Activated CD8-positive, alpha-beta T cell treated with anti-CD3 and anti-CD28 coated beads, Interleukin-2, amount 10 ng/mL, durations not matched to agents 7 days and 5 days (primary cell): ENCODE results near the gene TJP3. TPM values are rescaled to one million over a fixed set of nuclear protein-coding genes. Genes with fewer than 3 reads are reported as not detected.

Source experiments
- ATAC-seq: fragments of 150-1000 bp; cut with Tn5 transposase; one replicate; pipeline ENCODE4 v1.10.0; 2021; ENCODE audit warnings: moderate library complexity
- CTCF ChIA-PET: fragments of 350-600 bp; sonication (Branson Sonifier 250); formaldehyde crosslinking; loops from one replicate; lab custom pipeline; 2021; ENCODE audit warnings: antibody characterized with exemption; lab: Charles Lee
- POLR2A ChIA-PET: fragments of 350-600 bp; sonication (Branson Sonifier 250); formaldehyde crosslinking; loops from one replicate; lab custom pipeline; 2021; ENCODE audit warnings: antibody characterized with exemption; lab: Charles Lee
- DNase-seq: peaks from one replicate; pipeline ENCODE4 v3.0.0-alpha.2; 2020
- H3K27ac Mint-ChIP-seq: one replicate; pipeline ENCODE4 v1.8.0; 2021; ENCODE audit warnings: mild to moderate bottlenecking, mixed read lengths
- H3K27me3 Mint-ChIP-seq: one replicate; pipeline ENCODE4 v1.8.0; 2021; ENCODE audit warnings: low read depth, mixed read lengths
- H3K36me3 Mint-ChIP-seq: one replicate; pipeline ENCODE4 v1.8.0; 2021; ENCODE audit warnings: low read depth, mixed read lengths
- H3K4me1 Mint-ChIP-seq: one replicate; pipeline ENCODE4 v1.8.0; 2021; ENCODE audit warnings: low read depth, mixed read lengths
- H3K4me3 Mint-ChIP-seq: one replicate; pipeline ENCODE4 v1.8.0; 2021; ENCODE audit warnings: mild to moderate bottlenecking, mixed read lengths
- H3K9me3 Mint-ChIP-seq: one replicate; pipeline ENCODE4 v1.8.0; 2022; ENCODE audit warnings: mixed read lengths; ENCODE audit not compliant: insufficient read depth
- total RNA-seq, 2 experiments: library from RNA; stranded (reverse); gene quantifications; one replicate each; pipeline ENCODE4 v1.2.3, GENCODE V29; 2021

The TJP3 gene
- total RNA-seq, 2 experiments from 2014 or later, result 1.3 TPM

GRCh38 chr19:3723883-3724282 is 15.7 kb downstream of the TJP3 start:
- Mint-ChIP-seq H3K9me3 (no peaks in the 10 kb centered on the region), H3K27ac (no peak overlapping the region), H3K27me3 (peaks cover 19% of the 10 kb centered on the region), H3K36me3 (no peaks in the 10 kb centered on the region), H3K4me1 (peaks cover 16% of the 10 kb centered on the region), H3K4me3 (no peak overlapping the region)
- ChIA-PET POLR2A (interaction anchor here (0.5 kb wide), 1 partner anchor 14 kb away, joined by 3 read pairs; no protein-coding TSS in a partner anchor), CTCF (interaction anchor here (0.6 to 1.6 kb wide), 2 partner anchors 17 to 21 kb away, joined by 3 read pairs; no protein-coding TSS in a partner anchor)
- DNase-seq, result no peak
- ATAC-seq, result no peak

GRCh38 chr19:3725121-3725520 is 16.9 kb downstream of the TJP3 start:
- H3K9me3 Mint-ChIP-seq, result no peaks in the 10 kb centered on the region
- H3K27me3 Mint-ChIP-seq, result peaks cover 19% of the 10 kb centered on the region
- H3K4me3 Mint-ChIP-seq, result no peak overlapping the region
- POLR2A ChIA-PET, result no interaction called here
- no peaks in the 10 kb centered on the region for H3K36me3 Mint-ChIP-seq
- H3K27ac Mint-ChIP-seq, result no peak overlapping the region
- ATAC-seq (no peak), DNase-seq (no peak)
- CTCF ChIA-PET, result interaction anchor here (1.6 kb wide), 1 partner anchor 19 kb away, joined by 3 read pairs; no protein-coding TSS in a partner anchor
- peaks cover 16% of the 10 kb centered on the region for H3K4me1 Mint-ChIP-seq

DNA sequence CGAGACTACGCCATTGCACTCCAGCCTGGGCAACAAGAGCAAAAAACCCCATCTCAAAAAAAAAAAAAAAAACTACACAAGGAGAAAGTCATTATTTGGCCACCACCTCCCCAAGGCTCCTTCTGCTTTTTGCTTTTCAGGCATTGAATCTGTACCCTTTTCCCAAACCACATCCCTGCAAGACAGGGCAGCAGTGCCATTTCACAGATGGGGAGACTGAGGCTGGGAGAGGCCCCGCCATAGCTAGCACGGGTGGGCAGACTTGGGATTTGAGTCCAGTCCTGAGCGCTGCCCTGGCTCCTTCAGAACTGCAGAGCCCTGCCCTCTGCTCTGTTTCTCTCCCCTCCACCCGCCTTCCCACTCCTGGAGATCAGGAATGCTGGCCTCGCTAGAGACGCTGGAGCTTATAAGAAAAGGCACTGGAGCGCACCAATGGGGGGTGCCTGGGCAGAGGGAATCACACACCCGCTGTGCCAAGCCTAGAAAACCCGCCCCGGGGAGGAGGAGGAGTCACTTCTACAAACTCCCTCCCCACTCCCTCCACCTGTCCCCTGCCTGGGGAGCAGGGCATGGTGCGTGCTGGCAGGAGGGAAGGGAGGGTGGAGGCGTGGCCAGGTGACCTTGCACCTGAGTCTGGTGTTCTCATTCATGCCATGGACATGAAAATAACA is 17.6 kb downstream of the TJP3 start:
- no peaks in the 10 kb centered on the region for H3K36me3 Mint-ChIP-seq
- no peak for ATAC-seq
- peaks cover 19% of the 10 kb centered on the region for H3K27me3 Mint-ChIP-seq
- no peak overlapping the region for H3K4me3 Mint-ChIP-seq
- H3K27ac Mint-ChIP-seq, result no peak overlapping the region
- H3K9me3 Mint-ChIP-seq, result no peaks in the 10 kb centered on the region
- no peak for DNase-seq
- POLR2A ChIA-PET, result no interaction called here
- H3K4me1 Mint-ChIP-seq, result peaks cover 16% of the 10 kb centered on the region
- CTCF ChIA-PET, result no interaction called here

DNA sequence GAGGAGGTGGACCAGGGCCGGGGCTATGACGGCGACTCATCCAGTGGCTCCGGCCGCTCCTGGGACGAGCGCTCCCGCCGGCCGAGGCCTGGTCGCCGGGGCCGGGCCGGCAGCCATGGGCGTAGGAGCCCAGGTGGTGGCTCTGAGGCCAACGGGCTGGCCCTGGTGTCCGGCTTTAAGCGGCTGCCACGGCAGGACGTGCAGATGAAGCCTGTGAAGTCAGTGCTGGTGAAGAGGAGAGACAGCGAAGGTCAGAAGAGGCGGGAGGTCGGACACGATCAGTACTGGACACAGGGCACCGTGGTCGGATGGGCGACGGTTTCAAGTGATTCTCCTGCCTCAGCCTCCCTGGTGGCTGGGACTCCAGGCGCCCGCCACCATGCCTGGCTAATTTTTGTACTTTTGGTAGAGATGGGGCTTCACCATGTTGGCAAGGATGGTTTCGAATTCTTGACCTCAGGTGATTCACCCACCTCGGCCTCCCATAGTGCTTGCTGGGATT is 22.3 kb downstream of the TJP3 start:
- ChIA-PET CTCF (interaction anchor here (1.0 kb wide), 1 partner anchor 10 kb away, joined by 3 read pairs; no protein-coding TSS in a partner anchor), POLR2A (no interaction called here)
- no peak overlapping the region for H3K27ac Mint-ChIP-seq
- H3K4me3 Mint-ChIP-seq, result no peak overlapping the region
- DNase-seq, result no peak
- H3K9me3 Mint-ChIP-seq, result no peaks in the 10 kb centered on the region
- no peaks in the 10 kb centered on the region for H3K4me1 Mint-ChIP-seq
- H3K36me3 Mint-ChIP-seq, result no peaks in the 10 kb centered on the region
- H3K27me3 Mint-ChIP-seq, result no peaks in the 10 kb centered on the region
- ATAC-seq, result no peak

DNA sequence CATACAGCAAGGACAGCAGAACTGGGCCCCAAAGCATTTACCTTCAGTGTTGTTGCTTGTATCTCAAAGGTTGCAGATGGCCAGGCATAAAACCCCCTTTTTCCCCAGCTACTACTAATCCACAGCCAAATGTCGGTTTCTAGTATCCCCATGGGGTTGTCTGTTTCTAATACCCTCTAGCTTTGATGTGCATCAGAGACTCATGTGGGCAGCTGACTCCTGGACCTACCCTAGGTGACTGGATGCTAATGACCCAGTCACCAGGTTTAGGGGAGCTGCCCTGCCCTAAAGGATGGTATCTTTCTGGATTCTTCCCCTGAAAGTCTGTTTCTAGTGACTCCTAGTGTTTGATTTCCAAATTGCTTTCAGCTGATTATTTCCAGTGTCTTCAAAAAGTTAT is 23.9 kb downstream of the TJP3 start:
- CTCF ChIA-PET, result no interaction called here
- ATAC-seq (no peak), DNase-seq (no peak)
- H3K27ac Mint-ChIP-seq, result no peak overlapping the region
- peaks cover under 1% of the 10 kb centered on the region for H3K27me3 Mint-ChIP-seq
- no peaks in the 10 kb centered on the region for H3K4me1 Mint-ChIP-seq
- no peaks in the 10 kb centered on the region for H3K9me3 Mint-ChIP-seq
- no peak overlapping the region for H3K4me3 Mint-ChIP-seq
- POLR2A ChIA-PET, result no interaction called here
- H3K36me3 Mint-ChIP-seq, result no peaks in the 10 kb centered on the region

DNA sequence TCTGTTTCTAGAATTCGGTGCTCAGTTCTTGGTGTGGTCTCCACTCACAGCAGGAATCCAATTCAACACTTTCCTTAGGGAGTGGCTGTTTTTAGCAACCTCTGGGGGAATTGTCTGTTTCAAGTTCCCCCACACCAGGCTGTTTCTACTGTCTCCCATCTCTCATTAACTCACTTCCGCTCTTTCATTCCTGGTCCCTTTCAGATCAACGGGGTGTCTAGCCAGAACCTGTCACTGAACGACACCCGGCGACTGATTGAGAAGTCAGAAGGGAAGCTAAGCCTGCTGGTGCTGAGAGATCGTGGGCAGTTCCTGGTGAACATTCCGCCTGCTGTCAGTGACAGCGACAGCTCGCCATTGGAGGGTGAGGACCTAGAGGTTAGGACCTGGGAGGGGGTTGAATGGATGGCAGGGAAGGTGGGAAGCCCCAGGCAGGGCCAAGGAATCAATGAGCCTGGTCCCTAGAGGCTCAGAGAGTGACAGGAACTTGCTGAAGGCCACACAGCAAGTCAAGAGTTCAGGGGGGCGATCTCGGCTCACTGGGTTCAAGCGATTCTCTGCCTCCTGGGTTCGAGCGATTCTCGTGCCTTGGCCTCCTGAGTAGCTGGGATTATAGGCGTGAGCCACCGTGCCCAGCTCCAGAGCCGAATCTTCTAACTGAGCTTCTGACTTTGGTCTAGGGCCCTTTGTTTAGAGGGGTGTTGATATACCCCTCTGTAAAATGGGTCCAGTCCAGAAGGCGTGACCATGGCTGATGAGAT is 25.5 kb downstream of the TJP3 start:
- Mint-ChIP-seq H3K4me3 (no peak overlapping the region), H3K9me3 (no peaks in the 10 kb centered on the region), H3K36me3 (no peaks in the 10 kb centered on the region), H3K27ac (no peak overlapping the region), H3K4me1 (peaks cover 6% of the 10 kb centered on the region), H3K27me3 (peaks cover 3% of the 10 kb centered on the region)
- ATAC-seq (no peak), DNase-seq (no peak)
- CTCF ChIA-PET, result interaction anchor here (1.2 kb wide), 1 partner anchor 22 kb away, joined by 4 read pairs; no protein-coding TSS in a partner anchor
- POLR2A ChIA-PET, result no interaction called here

- Mint-ChIP-seq H3K9me3 (no peaks in the 10 kb centered on the region), H3K27me3 (peaks cover 3% of the 10 kb centered on the region), H3K4me1 (peaks cover 11% of the 10 kb centered on the region), H3K36me3 (no peaks in the 10 kb centered on the region), H3K27ac (no peak overlapping the region), H3K4me3 (no peak overlapping the region)
- ATAC-seq (no peak), DNase-seq (no peak)
- CTCF ChIA-PET, result interaction anchor here (1.2 kb wide), 1 partner anchor 22 kb away, joined by 4 read pairs; no protein-coding TSS in a partner anchor
- POLR2A ChIA-PET, result no interaction called here
Measured at GRCh38 chr19:3734310-3734600, 26.1 kb downstream of the TJP3 start.

DNA sequence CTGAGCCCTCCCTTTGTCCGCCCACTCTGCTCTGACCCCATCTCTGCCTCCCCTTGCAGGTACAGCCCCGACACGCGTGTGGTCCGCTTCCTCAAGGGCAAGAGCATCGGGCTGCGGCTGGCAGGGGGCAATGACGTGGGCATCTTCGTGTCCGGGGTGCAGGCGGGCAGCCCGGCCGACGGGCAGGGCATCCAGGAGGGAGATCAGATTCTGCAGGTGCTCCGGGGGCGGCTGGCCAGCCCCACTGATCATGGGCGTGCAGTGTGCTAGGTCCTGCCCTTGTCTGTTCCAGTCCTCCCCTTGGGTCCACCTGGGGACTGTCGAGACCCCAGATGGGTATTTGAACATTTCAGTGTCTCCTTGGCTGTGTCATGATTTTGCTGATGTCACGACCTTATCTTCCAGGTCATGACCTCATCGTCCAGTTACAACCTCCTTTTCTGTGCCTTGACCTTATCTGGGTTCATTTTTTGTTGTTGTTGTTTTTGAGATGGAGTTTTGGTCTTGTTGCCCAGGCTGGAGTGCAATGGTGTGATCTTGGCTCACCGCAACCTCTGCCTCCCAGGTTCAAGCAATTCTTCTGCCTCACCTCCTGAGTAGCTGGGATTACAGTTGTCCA is 28.0 kb downstream of the TJP3 start:
- ChIA-PET POLR2A (no interaction called here), CTCF (no interaction called here)
- H3K9me3 Mint-ChIP-seq, result no peaks in the 10 kb centered on the region
- H3K36me3 Mint-ChIP-seq, result no peaks in the 10 kb centered on the region
- ATAC-seq (no peak), DNase-seq (no peak)
- H3K27me3 Mint-ChIP-seq, result peaks cover 3% of the 10 kb centered on the region
- no peak overlapping the region for H3K27ac Mint-ChIP-seq
- peaks cover 18% of the 10 kb centered on the region for H3K4me1 Mint-ChIP-seq
- H3K4me3 Mint-ChIP-seq, result no peak overlapping the region

DNA sequence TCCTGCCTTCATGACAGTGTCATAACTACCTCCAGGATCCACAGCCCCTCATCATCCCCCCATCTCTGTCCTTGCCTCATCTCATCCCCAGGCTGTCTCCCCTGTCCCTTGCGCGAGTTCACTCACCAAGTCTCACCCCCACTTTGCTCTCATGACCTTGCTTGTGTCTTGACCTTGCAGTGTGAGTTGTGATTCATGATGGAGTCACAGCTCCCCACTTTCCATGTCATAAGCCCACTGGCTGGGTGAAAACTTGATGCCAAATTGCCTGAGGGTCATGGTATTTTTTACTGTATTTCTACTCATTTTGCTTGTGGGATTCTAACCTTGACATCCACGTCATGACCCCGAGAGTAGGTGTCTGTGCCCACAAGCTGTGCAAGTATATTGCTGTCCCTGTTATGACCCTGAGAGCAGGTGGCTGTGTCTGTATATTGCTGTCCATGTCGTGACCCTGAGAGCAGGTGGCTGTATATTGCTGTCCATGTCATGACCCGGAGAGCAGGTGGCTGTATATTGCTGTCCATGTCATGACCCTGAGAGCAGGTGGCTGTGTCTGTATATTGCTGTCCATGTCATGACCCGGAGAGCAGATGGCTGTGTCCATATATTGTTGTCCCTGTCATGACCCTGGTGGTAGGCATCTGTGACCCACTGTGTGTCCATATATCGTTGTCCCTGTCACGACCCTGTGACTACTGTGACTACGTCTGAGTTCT is 29.5 kb downstream of the TJP3 start:
- Mint-ChIP-seq H3K36me3 (no peaks in the 10 kb centered on the region), H3K27ac (peak overlapping the region; percentile 7), H3K27me3 (peaks cover 3% of the 10 kb centered on the region), H3K4me1 (peaks cover 18% of the 10 kb centered on the region), H3K4me3 (no peak overlapping the region), H3K9me3 (no peaks in the 10 kb centered on the region)
- no peak for ATAC-seq
- ChIA-PET CTCF (interaction anchor here (0.9 kb wide), 1 partner anchor 25 kb away, joined by 3 read pairs; the partner anchor contains the start of gene MRPL54), POLR2A (no interaction called here)
- DNase-seq, result no peak

GRCh38 chr19:3738477-3739220 is 30.5 kb downstream of the TJP3 start:
- no peak overlapping the region for H3K4me3 Mint-ChIP-seq
- no peaks in the 10 kb centered on the region for H3K36me3 Mint-ChIP-seq
- CTCF ChIA-PET, result interaction anchor here (0.9 to 2.0 kb wide), 4 partner anchors 10 to 24 kb away, joined by 3 to 7 read pairs (median 6); partner anchors contain the start of genes APBA3 and MRPL54
- no peaks in the 10 kb centered on the region for H3K9me3 Mint-ChIP-seq
- ATAC-seq (no peak), DNase-seq (no peak)
- peaks cover 3% of the 10 kb centered on the region for H3K27me3 Mint-ChIP-seq
- H3K27ac Mint-ChIP-seq, result peak overlapping the region; percentile 84
- POLR2A ChIA-PET, result interaction anchor here (0.7 to 1.3 kb wide), 2 partner anchors 18 to 24 kb away, joined by 3 to 4 read pairs; partner anchors contain the start of gene MRPL54
- peaks cover 18% of the 10 kb centered on the region for H3K4me1 Mint-ChIP-seq

DNA sequence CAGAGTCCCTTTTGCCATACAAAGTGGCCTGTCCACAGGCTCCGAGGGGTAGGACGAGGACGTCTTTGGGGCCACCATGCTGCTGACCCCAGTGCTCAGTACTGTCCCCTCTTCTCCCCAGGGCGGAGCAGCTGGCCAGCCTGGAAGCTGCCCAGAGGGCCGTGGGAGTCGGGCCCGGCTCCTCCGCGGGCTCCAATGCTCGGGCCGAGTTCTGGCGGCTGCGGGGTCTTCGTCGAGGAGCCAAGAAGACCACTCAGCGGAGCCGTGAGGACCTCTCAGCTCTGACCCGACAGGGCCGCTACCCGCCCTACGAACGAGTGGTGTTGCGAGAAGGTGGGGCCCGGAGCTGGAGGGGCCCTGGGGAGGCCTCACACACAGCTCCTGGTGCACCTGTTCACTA is 32.2 kb downstream of the TJP3 start:
- H3K9me3 Mint-ChIP-seq, result no peaks in the 10 kb centered on the region
- CTCF ChIA-PET, result interaction anchor here (0.8 to 2.0 kb wide), 5 partner anchors 9 to 109 kb away, joined by 3 to 7 read pairs (median 3); partner anchors contain the start of gene APBA3
- H3K27ac Mint-ChIP-seq, result no peak overlapping the region
- H3K4me1 Mint-ChIP-seq, result peaks cover 18% of the 10 kb centered on the region
- no peaks in the 10 kb centered on the region for H3K36me3 Mint-ChIP-seq
- peaks cover 3% of the 10 kb centered on the region for H3K27me3 Mint-ChIP-seq
- no peak for DNase-seq
- POLR2A ChIA-PET, result no interaction called here
- H3K4me3 Mint-ChIP-seq, result no peak overlapping the region
- ATAC-seq, result no peak
